IPS-15b (cell line): ENCODE results near the gene APOH.

Source experiments
- H3K27me3 ChIP-seq: one replicate; pipeline ENCODE4 v1.6.1; 2013; ENCODE audit warnings: low read length; ENCODE audit not compliant: control insufficient read depth, insufficient read depth
- H3K36me3 ChIP-seq: one replicate; pipeline ENCODE4 v1.6.1; 2013; ENCODE audit warnings: low read length; ENCODE audit not compliant: control insufficient read depth, insufficient read depth
- H3K4me1 ChIP-seq: one replicate; pipeline ENCODE4 v1.6.1; 2013; ENCODE audit warnings: mild to moderate bottlenecking, low read length; ENCODE audit not compliant: control insufficient read depth, insufficient read depth
- H3K4me3 ChIP-seq: one replicate; pipeline ENCODE4 v1.5.1; 2013; ENCODE audit warnings: low read depth, low read length
- H3K9ac ChIP-seq: one replicate; pipeline ENCODE4 v1.6.1; 2013; ENCODE audit warnings: low read depth, mild to moderate bottlenecking, low read length
- H3K9me3 ChIP-seq: one replicate; pipeline ENCODE4 v1.6.1; 2013; ENCODE audit warnings: mild to moderate bottlenecking, low read length; ENCODE audit not compliant: control insufficient read depth, insufficient read depth

APOH gene

DNA sequence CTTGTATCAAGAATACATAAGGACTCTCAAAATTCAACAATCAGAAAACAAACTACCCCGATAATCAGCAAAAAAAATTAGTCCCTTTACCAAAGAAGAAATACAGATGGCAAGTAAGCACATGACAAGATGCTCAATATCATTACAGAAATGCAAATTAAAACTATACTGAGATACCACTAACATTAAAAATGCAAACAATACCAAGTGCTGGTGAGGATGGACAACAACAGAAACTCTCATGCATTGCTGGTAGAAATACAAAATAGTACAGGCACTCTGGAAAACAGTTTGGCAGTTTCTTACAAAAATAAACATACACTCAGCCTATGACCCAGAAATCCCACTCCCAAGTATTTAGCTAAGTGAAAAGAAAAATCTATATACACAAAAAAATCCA is 44.8 kb downstream of the APOH start:
- Histone ChIP-seq H3K9me3 (no peaks in the 10 kb centered on the region), H3K27me3 (no peaks in the 10 kb centered on the region), H3K4me1 (no peaks in the 10 kb centered on the region), H3K9ac (no peak overlapping the region), H3K4me3 (no peak overlapping the region), H3K36me3 (no peaks in the 10 kb centered on the region)

DNA sequence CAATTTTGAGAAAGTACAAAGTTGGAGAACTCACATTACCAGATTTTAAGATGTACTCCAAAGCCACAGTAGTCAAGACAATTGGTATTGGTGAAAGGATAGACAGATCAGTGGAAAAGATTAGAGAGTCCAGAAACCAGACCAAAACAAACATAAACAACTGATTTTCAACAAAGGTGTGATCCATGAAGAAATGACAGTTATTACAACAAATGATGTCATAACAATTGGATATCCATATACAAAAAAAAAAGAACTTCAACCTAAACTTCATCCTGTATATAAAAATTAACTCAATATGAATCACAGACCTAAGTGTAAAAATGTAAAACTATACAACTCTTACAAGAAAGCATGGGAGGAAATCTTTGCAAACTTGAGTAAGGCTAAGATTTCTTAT is 45.7 kb downstream of the APOH start:
- Histone ChIP-seq H3K36me3 (no peaks in the 10 kb centered on the region), H3K9me3 (no peaks in the 10 kb centered on the region), H3K4me3 (no peak overlapping the region)

DNA sequence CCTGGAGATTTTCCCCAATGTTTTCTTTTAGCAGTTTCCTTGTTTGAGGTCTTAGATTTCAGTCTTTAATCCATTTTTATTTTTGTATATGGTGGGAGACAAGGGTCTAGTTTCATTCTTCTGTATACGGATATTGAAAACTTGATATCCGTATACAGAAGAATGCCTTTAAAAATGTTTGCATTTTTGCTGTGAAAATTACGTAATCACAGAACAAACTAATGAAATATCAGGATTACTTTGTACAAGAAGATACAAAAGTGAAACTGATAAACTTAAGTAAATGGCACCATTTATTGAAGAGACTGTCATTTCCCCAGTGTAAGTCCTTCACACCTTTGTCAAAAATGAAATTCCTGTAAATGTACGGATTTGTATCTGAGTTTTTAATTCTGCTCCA is 50.6 kb downstream of the APOH start:
- Histone ChIP-seq H3K4me1 (no peaks in the 10 kb centered on the region), H3K4me3 (no peak overlapping the region), H3K36me3 (no peaks in the 10 kb centered on the region), H3K9me3 (no peaks in the 10 kb centered on the region), H3K9ac (no peak overlapping the region), H3K27me3 (no peaks in the 10 kb centered on the region)

More for the DNA sequence above, 45.7 kb downstream of the APOH start:
- Histone ChIP-seq H3K9ac (no peak overlapping the region), H3K27me3 (no peaks in the 10 kb centered on the region), H3K4me1 (no peaks in the 10 kb centered on the region)

DNA sequence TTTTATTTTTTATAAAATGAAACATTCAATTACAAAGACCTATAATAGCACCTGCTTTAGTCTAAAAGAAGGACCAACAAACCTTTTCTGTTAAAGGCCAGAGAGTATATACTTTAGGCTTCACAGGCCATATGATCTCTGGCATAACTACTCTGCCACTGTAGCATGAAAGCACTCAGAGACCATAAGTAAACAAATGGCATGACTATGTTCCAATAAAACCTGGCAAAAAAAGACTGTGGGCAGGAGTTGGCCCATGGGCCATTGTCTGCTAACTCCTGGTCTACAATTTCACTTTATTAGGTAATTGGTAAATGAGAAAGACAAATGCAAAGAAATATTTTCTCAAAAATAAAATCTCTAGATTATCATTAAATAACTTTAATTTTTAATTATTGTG is 52.2 kb downstream of the APOH start:
- H3K36me3 ChIP-seq = no peaks in the 10 kb centered on the region
- no peak overlapping the region for H3K9ac ChIP-seq
- H3K27me3 ChIP-seq = no peaks in the 10 kb centered on the region

DNA sequence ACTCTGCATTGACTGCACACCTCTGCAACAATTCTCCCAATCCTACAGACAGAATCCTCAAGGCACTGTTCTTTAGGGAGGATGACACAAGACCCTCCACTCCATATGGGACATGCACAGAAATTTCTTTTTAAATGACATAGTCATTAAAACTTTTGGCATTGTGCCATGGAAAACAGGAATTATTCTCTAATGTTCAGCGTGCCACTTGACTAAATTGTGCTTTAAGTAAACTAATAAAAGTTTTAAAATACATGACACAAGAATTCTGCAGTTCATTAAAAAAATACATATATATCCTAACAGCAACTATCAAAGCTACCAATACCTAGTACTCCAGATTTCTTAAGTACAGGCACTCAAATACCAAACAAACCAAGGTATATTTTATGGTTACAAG is 53.3 kb downstream of the APOH start:
- H3K4me3 ChIP-seq = no peak overlapping the region
- no peak overlapping the region for H3K9ac ChIP-seq
- H3K9me3 ChIP-seq = no peaks in the 10 kb centered on the region
- no peaks in the 10 kb centered on the region for H3K27me3 ChIP-seq
- H3K36me3 ChIP-seq = no peaks in the 10 kb centered on the region
- no peaks in the 10 kb centered on the region for H3K4me1 ChIP-seq

More for the DNA sequence above, 52.2 kb downstream of the APOH start:
- no peaks in the 10 kb centered on the region for H3K9me3 ChIP-seq
- no peaks in the 10 kb centered on the region for H3K4me1 ChIP-seq
- no peak overlapping the region for H3K4me3 ChIP-seq

DNA sequence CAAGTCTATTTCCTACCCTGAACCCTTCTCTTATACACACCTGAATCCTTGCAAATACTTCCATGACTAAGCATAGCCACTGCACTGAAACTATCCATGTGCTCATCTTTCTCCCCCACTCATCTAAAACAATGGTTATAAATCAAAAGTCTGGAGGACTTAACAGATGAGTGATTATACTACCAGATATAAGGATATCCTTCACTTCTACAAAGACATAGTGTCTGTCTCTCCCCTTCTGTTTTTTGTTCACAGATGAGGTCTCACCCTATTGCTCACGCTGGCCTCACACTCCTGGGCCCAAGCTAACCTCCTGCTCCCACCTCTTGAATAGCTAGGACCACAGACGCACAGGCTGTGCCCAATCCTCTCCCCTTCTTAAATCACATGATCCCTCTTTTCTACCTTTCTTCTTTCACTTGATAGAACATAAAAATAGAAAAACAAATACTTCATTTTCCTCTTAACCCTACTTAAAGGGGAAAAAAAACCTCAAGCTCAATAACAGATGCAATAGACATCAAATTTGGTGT is 56.5 kb downstream of the APOH start:
- no peaks in the 10 kb centered on the region for H3K36me3 ChIP-seq
- no peaks in the 10 kb centered on the region for H3K9me3 ChIP-seq
- no peak overlapping the region for H3K4me3 ChIP-seq
- no peaks in the 10 kb centered on the region for H3K4me1 ChIP-seq
- no peaks in the 10 kb centered on the region for H3K27me3 ChIP-seq
- H3K9ac ChIP-seq = no peak overlapping the region

DNA sequence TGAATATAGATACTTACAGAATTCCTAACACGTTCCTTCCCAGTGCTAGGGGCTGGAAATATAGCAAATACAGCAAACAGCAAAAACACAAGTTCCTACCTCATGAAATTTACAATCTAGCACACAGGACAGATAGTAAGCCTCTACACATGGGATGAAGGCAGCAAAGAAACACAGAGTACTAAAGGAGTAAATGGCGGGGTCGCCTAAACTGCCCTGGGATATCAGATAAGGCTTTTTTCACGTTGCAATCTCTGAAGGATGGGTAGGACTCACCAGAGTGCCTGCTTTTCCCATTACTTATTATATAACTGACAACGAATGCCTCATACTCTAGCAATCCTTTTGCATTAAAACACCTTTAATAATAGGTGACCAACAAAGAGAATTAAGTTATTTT is 57.1 kb downstream of the APOH start:
- H3K4me3 ChIP-seq = no peak overlapping the region
- no peaks in the 10 kb centered on the region for H3K9me3 ChIP-seq
- H3K4me1 ChIP-seq = no peaks in the 10 kb centered on the region
- H3K9ac ChIP-seq = no peak overlapping the region
- no peaks in the 10 kb centered on the region for H3K36me3 ChIP-seq
- H3K27me3 ChIP-seq = no peaks in the 10 kb centered on the region

DNA sequence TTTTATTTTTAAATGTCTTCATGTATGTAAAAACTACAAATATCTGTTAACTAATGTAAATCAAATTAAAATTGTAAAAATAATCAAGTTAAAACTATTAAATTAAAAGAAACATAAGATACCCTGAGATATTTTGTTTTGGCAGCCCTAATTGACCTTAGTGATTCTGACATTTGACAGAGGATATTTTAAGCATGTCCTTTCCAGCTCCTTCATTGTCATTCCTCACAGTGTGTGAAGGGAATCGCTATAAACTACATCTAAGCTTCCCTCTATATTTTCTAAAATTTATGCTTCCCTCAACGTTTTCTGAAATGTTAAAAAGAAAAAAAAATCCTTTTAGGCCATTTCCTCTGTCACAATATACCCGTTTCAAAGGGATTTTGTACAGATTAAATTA is 57.5 kb downstream of the APOH start:
- no peak overlapping the region for H3K4me3 ChIP-seq
- H3K27me3 ChIP-seq = no peaks in the 10 kb centered on the region
- no peaks in the 10 kb centered on the region for H3K36me3 ChIP-seq
- H3K9ac ChIP-seq = no peak overlapping the region
- H3K9me3 ChIP-seq = no peaks in the 10 kb centered on the region
- no peaks in the 10 kb centered on the region for H3K4me1 ChIP-seq

DNA sequence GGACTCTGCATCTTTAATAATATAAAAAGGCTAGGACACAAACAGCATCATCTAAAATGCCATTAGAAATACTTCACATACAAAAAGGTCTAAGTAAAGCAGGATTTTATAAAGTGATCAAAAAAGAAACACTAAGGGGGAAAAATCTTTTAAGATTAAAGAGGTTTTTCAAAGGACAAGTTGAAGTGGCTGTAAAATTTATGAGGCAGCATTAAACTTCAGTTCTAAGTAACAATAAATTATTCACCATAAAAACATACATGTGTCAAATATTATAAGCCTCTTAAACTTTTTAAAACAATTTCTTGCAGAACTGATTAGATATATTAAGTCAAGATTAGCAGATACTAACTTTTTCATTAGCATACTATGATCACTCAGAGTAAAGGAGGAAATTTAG is 58.0 kb downstream of the APOH start:
- H3K27me3 ChIP-seq = no peaks in the 10 kb centered on the region
- H3K36me3 ChIP-seq = no peaks in the 10 kb centered on the region
- H3K9me3 ChIP-seq = no peaks in the 10 kb centered on the region
- H3K4me3 ChIP-seq = no peak overlapping the region
- H3K9ac ChIP-seq = no peak overlapping the region
- no peaks in the 10 kb centered on the region for H3K4me1 ChIP-seq

DNA sequence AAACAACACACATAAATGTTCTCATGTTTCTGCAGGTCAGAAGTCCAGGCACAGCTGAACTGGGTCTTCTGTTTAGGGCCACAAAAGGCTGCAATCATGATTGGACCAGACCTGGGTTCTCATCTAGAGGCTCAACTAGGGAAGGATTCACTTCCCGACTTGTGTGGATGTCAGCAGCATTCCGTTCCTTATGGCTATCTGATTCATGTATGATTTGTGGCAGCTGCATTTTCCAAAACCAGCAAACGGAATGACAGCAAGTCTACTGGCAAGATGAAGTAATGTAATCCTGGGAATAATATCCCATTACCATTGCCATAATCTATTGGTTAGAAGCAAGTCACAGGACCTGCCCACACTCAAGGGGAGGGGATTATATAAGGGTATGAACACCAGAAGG is 59.4 kb downstream of the APOH start:
- Histone ChIP-seq H3K36me3 (no peaks in the 10 kb centered on the region), H3K4me1 (no peaks in the 10 kb centered on the region), H3K9ac (no peak overlapping the region), H3K9me3 (no peaks in the 10 kb centered on the region), H3K27me3 (no peaks in the 10 kb centered on the region), H3K4me3 (no peak overlapping the region)

DNA sequence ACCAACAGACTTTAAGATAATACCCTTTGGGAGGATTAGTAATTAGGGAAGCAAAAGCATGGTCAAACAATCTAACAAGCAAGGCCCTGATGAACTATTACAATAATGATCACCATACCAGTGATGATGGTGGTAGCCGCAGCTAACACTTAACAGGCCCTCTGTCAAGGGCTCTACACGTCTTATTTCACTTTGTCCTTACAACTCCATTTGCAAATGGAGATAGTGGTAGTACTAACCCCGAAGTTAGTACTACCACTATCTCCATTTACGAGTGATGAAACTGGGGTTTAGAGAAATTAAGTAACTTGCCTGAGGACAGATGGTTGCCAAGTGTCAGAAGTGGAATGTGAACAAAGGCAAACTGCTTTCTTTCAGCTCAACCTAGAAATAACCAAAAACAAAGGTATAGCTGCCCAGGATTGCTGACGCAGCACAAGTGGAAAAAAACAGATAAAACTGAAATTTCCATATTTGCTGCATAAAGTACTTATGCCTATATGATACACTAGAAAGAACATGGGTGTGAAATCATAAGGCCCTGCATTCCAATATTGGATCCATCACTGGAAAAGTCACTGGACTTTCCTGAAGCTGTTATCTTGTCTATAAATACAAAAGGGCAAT is 61.9 kb downstream of the APOH start:
- Histone ChIP-seq H3K36me3 (no peaks in the 10 kb centered on the region), H3K4me1 (no peaks in the 10 kb centered on the region), H3K9ac (no peak overlapping the region), H3K27me3 (no peaks in the 10 kb centered on the region), H3K4me3 (no peak overlapping the region), H3K9me3 (no peaks in the 10 kb centered on the region)

DNA sequence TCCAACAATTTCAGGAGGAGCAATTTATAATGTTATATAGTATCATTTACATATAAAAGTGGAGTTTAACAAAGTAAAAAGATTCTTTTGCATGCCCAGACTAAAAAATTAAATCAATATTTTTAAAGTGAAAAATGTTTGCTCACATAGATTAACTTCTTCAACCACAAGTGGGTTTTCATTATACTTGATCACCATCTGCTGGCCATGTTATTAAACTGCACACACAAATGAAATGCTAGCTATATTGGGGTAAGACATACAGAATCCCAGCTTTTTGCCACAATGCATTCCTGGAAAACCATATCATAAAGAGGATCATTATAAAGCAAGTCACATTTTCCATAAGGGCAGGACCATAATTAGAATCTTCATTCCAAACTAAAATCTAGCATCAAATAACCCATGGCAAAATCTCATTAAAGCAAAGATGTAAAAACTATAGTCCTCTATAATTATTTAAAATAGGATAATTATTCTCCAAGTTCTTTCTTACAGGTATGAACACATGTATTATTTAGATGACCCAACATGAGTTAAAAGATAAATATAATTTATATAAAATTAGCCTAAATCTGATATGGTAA is 63.6 kb downstream of the APOH start:
- Histone ChIP-seq H3K4me1 (no peaks in the 10 kb centered on the region), H3K4me3 (no peak overlapping the region), H3K36me3 (no peaks in the 10 kb centered on the region), H3K9me3 (no peaks in the 10 kb centered on the region), H3K27me3 (no peaks in the 10 kb centered on the region), H3K9ac (no peak overlapping the region)
